GM23338 (cell line): Measurements from ENCODE around the gene PTPRQ.
"Not testable (repeated sequence)": the region's sequence is repeated elsewhere in the genome, so short reads cannot be mapped to it uniquely, and the experiment has no call there.

Experiments
- CTCF ChIP-seq, 2 experiments: fragments of 200-600 bp in 1 of 2; sonication (generic) in 1 of 2; conservative IDR thresholded peaks; 2 replicates each; pipeline versions ENCODE4 v1.5.1 to v1.6.1; 2016 to 2017; ENCODE audit warnings: antibody characterized with exemption in 2 of 2, low read depth in 2 of 2, mild to moderate bottlenecking in 2 of 2, moderate library complexity in 1 of 2
- EZH2 ChIP-seq: fragments of 200-600 bp; sonication (generic); IDR thresholded peaks from one replicate; pipeline ENCODE4 v1.8.0; 2017; ENCODE audit warnings: antibody characterized with exemption, mild to moderate bottlenecking, low read depth; ENCODE audit not compliant: unreplicated experiment
- POLR2AphosphoS5 ChIP-seq: IDR thresholded peaks from 2 replicates; pipeline ENCODE4 v1.6.1; 2016; ENCODE audit warnings: antibody characterized with exemption, low read depth
- REST ChIP-seq: IDR thresholded peaks from one replicate; pipeline ENCODE4 v1.6.1; 2018; ENCODE audit warnings: antibody characterized with exemption; ENCODE audit not compliant: unreplicated experiment
- ZNF331 ChIP-seq: fragments of 250-450 bp; sonication (Bioruptor Pico); IDR thresholded peaks from 2 replicates; pipeline ENCODE4 v1.5.0; 2020; ENCODE audit warnings: low read depth, mild to moderate bottlenecking, moderate library complexity

GRCh38 chr12:80477521-80478145 is 33.6 kb downstream of the PTPRQ start:
- TF ChIP-seq ZNF331 (CRISPR knock-in tag); CTCF (conservative IDR thresholded peaks at IDR 0.05; ENCODE audit: low read depth in 2 of 2); REST; EZH2; POLR2AphosphoS5: not testable (repeated sequence)
